ENCODE results near the gene BRF1.

BRF1 gene

DNA sequence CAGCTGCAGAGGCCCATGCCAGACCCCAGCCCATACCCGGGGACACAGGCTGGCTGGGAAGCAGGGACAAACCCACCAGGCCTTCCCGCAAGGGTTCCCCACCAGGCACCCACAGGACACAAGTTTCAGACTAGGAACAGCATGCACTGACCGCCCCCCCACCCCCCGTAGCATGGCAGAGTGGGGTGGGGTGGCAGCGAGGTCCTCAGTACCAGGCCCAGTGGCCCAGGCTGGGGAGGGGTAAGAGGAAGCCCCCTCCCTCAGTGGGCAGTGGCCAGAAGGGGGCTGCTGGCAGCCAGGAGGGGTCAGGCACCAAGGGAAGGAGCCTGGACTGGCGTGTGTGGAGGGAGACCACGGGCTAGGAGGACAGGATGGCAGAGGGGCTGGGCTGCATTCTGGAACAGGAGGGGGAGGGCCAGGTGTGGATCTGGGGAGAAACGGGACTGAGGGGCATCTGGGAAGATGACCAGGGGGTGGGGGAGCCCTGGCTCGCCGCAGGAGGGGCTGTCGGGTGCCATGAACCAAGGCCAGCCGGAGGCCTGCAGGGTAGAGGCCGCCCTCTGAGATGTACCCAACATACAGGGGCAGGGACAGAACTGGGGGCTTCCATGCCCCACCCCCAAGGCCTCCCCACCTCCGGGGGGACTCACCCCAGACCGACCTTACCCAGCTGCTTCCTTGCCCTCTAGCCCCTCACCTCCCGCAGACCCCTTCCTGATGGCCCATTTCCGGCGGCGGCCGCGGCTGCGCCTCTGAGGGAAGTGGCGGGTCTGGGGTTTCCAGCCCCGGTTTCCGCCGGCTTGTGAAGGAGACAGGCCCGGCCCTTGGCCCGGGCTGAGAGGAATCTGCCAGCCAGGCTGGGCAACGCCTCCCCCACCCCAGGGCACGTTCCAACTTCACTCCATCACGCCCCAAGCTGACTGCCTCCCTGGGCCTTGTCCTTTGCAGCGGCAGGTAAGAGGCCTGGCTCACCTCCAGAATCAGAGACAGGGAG is 126.6 kb downstream of the BRF1 start:
- DNase-seq (ENCODE audit: low spot score) = no peak

DNA sequence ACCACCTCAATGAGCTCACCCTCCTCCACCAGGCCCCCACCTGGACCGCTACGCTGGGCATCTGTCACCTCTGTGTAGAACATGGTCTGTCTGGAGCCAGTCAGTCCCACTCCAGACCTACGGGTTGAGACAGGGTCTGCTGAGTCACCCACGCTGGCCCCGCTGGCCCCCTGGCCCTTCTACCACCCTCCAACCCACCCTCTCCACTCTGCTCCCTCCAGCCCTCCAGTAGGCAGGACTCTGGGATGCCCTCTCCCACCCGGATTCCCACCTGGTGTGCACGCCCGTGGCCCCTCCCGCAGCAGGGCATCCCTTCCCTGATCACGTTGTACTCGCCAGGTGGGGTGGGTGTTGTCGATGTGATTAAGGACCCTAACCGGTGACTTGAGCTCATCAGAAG is 127.7 kb downstream of the BRF1 start:
- no peak for DNase-seq (ENCODE audit: low spot score)

DNA sequence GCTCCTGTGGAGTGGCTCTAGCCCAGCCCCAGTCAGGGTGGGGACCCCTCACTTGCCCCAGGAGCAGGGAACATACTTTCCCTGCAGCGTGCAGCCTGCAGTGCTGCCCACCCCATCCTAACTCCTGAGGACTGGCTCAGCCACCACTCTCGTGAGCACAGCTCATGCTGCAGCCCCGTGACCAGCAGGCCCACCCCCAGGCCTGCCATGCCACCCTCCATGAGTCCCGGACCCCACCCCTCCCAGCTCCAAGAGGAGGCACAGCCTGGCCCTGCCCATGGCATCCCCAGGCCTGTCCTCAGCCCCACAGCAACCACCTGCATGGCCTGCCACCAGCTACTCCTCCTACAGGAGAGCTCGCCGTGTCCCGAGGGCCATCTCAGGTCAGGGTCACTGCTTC is 128.3 kb downstream of the BRF1 start:
- DNase-seq (ENCODE audit: low spot score) = no peak

DNA sequence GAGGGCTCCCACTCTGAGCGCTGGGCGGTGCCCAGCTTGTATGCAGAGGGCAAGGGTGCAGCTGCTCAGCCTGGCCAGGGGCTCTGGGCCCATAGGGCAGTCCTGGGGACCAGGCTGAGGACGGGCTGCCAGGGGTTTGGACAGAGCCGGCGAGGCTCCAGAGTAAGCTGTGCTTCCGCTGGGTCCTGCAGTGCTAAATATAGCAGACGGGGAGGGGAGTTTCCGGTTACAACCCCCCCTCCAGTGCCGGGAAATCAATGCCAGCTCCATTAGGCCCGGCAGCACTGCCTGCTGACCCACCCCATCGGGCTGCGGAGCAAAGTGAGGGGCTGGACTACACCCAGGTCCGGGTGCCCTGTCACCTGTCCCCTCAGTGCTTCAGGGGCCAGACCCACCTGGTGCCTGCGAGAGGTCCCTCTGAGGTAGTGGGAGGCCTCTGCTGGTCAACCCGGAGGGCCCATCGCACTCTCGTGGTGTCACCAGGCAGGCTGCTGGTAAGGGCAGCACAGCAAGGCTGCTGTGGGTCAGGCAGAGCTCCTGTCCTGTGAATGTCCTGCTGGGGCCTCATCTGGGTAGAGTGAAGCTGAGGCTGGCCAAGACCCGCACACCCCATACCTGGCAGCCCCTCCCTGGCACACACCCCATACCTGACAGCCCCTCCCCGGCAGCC is 129.7 kb downstream of the BRF1 start:
- DNase-seq (ENCODE audit: low spot score) = no peak

DNA sequence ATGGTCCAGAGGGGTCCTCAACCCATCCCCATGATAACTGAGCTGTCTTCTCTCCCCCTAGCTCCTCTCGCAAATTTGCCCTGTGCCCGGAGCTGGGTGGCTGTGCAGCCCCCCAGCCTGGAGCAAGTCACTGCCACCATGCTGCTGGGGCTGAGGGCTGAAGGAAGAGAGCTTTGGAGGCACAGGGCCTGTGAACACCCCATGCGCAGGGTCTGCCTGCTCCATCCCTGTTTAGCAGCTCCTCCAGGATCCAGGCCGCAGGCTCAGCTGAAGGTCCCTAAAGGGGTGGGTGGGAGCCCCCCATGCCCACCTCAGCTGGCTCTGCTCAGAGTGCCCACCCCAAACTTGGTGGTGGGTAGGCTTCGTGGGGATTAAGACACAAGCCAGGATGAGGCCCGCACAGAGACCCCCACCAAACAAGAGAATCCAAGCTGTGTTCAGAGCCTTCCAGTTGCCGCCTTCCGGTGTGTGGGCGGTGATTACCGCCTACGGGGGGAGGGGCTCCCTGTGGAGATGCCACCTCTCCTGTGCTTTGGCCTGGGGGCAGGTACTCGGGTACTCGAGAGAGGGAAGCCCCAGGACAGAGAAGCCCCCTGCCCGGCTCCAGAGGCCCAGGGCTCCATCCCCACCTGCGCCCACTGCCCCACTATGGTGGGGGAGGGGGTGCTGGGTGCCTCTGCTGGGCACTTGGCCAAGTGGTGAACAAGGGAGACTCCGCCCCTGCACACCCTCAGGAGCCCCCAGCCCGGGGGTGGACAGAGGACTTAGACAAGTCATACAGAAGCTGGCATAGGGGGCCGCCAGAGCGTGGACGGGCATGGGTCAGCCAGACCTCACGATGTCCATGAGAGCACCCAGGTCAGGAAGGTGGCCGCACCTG is 130.8 kb downstream of the BRF1 start:
- no peak for DNase-seq (ENCODE audit: low spot score)

DNA sequence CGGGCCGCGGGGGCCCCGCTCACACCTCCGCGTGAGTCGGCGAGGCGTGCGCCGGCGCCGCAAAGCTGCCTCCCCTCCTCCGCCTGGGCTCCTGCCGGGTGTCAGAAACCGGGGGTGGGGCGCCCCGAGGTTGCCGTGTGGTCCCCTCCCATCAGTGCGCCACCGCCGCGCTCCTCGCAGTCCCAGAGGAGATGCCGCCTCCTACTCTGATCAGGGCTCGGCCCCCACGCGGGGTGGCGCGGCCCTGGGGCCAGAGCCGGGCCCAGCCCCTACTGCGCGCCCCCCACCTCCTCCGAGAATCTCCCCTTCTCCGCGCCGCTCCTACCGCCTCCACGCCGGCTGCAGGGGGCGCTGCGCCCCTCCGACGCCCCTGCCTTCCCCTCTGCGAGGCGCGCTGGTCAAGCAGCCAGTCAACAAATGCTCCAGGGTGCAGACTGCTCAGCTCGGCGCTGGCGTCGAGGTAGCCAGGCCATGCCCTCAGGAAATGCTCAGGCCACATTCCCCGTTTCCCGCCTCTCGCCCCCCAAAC is 131.8 kb downstream of the BRF1 start:
- peak; percentile 28 for DNase-seq (ENCODE audit: low spot score)

DNA sequence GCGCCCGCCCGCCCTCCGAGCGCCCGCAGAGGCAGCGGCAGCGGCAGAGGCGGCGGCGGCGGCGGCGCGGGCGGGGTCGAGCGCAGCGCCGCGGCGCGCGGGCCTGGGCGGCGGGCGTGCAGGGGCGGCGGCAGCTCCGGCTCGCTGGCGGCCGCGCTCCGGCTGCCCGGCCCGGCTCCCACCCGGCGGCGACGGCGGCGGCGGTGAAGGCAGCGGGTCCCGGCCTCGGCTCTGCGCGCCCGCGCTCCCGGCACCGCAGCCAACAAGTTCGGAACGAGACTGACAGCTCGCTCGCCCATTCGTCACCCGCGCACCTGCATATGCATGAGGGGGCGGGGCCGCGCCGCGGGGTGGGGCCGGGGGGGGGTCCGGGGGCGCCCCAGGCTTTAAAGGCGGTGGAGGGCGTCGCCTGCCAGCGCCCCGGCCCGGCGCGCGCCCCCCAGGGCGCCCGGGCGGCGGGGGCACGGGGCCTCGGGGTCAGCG is 132.3 kb downstream of the BRF1 start, which contains the start of gene JAG2:
TSS of gene JAG2 (minus strand) at position 281 of the 483 bp plus-strand sequence. CDS start 356 bp downstream, outside the sequence.
- DNase-seq (ENCODE audit: low spot score) = peak; percentile 26

DNA sequence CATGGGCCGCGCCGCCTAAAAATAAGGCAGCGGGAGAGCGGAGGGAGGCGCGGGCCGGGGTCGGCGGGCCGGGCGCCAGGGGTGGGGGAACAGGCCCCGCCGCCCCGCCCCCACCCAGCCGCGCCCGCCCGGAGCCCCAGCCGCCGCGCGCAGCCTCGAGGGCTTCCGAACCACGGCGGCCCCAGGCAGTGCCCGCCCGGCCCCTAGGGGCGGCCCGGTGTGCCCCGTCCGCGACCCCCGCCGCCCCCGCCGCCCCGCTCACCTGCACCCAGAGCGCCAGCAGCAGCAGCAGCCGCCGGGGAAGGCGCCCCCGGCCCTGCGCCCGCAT is 132.7 kb downstream of the BRF1 start:
- no peak for DNase-seq (ENCODE audit: low spot score)

DNA sequence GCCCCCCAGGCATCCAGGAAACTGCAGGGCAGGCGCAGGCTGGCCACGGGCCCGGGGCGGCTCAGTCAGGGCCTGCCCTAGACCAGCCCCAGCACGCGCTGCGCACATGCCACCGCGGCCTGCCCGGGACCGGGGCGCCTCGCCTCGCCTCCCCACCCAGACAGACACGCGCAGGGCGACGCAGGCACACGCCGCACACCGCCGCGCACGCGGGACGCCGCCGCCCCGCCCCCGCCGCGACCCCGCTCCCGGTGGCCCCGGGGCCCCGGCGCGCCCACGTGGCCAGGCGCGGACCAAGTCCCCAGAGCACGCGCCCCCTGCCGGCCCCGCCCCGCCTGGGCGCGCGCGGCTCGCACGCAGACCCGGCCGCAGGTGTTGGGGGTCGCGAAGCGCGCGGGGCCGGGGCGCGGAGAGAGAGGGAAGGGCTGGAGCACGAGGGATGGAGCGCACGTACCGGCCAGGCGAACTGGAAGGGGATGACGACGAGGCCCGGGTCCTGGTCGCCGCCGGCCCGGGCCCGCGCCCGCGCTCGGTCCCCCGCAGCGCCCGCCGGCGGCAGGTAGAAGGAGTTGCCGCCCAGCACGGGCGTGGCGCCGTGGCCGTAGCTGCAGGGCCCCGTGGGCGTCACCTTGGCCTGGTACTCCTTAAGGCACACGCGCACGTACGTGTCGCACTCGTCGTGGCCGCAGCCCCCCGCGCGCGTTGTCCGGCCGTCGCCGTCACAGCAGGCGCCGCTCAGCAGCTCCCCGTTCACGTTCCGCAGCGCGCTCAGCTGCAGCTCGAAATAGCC is 133.3 kb downstream of the BRF1 start:
- no peak for DNase-seq (ENCODE audit: low spot score)

DNA sequence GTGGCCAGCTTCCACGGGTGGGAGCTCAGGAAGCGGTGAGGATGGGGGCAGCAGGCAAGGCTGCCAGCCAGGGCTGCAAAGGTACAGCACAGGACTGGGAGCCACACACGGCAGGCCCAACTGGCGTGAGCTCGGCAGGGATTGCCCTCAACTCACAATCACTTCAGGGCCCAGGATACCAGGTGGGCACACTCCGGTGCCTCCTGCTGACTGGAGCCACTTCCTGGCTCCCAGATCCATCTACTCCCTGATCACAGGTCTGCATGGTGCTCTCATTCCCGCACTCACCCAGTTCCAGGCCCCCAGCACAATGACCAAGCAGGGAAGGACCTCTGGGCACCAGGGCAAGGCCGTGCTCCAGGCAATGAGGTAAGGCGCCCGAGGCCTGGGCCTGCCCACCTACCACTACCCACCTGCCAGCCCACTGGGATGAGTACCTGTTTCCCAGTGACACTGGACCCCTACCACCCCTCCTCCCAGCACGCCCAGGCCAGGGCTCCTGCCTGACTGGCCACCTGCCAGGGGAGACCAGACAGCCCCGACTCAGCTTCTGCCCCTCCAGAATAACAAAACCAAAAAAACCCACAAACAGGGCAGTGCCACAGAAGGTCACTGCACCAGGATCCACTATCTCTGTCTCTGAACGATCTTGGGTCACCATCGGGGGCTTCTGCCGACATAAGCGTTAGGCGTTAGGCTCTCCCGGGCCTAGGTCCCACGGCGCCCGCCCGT is 134.1 kb downstream of the BRF1 start:
- DNase-seq (ENCODE audit: low spot score) = no peak

DNA sequence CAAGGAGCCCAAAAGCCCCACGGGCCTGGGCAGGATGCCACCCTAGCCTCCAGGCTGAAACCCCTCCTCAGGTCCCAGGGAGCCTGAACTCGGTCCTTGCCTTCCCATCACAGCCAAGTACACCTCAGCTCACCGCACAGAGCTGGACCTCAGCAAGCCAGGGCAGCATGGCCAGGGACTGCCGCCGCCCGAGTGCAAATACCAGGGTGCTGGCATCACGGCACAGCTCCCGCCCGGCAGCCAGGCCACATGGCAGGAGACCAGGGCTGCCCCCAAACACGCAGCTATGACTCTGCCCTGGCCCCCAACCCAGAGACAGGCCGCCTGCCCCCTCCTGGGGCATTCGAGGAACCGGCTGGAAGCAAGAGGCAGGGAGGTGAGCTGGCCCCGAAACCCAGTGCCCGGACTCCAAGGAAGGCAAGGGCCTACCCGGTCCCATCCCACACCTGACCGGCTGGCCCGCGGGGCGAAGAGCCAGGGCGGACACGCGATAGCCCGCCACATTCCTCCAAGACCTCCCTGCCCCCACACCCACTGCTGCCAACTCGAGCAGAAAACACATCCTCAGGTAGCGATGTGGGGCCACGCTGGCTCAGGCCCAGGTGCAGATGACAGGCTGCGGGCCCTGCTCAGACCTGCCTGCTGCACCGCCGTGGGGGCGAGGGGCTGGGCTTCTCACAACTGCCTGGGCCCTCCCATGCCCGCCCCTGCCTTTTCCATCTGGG is 134.9 kb downstream of the BRF1 start:
- no peak for DNase-seq (ENCODE audit: low spot score)

DNA sequence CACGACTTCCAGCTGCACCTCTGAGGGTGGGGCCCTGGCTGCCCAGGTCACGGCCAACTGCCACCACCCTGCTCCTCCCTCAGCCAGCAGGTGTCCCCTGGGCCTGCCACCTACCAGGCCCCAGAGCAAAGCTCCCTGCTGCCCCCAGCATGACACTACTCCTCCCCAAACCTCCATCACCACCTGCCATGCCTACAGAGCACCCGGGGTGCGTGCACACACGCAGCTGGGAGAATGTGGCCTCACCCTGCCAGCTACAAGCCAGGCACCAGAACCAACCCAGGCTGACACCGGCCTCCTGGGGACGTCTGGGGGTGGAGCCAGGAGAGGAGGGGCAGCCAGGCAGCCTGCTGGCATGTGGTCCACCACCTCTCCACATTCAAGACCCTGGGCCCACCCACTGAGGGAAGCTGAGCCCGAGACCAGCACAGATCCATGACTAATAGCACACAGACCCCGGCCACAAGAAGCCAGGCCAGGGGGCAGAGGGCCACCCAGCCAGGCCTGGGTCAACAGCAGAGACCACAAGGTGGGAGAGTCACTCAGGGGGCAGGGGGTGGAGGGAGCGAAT is 135.6 kb downstream of the BRF1 start:
- DNase-seq (ENCODE audit: low spot score) = no peak

DNA sequence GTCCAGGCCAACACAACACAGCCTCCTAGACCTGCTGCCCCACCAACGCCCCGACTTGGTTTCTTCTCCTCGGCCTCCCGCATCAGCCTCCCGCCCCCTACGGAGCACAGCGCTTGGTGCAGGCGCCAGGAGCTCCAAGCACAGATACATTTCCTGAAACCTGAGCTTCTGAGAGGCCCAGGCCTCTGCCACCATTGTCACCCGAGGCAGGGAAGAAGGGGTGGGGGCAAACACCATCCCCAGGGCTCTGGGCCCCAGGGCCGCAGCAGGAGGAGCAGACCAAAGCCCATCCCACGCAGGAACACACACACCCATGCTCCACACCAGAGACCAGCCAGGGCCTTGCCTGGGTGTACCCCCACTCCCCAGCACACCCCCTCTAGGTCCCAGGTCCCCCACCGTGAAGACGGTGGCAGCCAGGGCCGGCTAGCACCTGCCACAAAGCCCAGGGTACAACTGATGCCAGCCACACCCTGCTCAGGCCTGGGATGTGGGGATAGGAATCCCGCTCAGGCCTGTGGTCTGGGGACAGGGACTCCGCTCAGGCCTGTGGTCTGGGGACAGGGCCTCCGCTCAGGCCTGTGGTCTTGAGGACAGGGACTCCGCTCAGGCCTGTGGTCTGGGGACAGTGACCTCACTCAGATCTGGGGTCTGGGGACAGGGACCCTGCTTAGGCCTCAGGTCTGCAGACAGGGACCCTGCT is 137.6 kb downstream of the BRF1 start:
- no peak for DNase-seq (ENCODE audit: low spot score)

DNA sequence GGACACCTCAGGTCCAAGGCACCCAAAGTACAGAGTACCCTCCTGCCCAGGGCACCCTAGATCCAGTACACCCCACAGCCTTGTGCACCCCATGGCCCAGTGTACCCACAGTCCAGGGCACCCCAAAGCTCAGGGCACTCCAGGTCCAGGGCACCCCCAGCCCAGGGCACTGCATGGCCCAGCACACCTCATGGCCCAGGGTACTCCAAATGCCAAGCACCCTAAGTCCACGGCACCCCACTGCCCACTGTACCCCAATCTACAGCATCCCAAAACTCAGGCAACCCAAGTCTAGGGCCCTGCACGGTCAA is 138.2 kb downstream of the BRF1 start:
- DNase-seq (ENCODE audit: low spot score) = no peak

DNA sequence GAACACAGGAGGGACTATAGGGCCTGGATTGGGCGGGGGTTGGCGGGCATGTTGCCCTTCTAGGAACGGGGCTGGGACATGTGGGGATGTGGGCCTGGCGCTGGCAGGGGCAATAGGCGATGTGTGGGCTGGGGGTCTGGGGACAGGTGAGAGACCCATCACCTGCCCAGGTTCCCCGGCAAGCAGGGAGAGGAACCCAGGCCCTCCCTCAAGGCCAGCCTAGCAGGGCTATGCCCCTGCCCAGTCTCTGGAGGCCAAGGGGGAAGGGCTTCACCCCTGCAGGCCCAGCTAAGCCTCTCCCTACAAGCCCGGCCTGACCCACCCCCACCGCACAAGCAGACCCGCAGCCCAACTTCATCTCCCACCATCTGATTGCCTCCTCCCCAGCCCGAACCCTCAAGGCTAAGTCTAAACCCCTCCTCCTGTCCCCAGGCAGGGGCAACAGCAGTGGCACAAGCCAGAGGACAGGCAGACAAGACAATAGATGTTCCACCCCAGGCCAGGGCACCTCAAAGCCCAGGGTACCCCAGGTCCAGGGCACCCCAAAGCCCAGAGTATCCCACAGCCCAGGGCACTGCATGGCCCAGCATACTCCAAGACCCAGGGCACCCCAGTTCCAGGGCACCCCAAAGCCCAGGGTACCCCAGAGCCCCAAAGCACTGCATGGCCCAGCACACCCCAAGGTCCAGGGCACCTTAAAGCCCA is 138.7 kb downstream of the BRF1 start:
- no peak for DNase-seq (ENCODE audit: low spot score)

DNA sequence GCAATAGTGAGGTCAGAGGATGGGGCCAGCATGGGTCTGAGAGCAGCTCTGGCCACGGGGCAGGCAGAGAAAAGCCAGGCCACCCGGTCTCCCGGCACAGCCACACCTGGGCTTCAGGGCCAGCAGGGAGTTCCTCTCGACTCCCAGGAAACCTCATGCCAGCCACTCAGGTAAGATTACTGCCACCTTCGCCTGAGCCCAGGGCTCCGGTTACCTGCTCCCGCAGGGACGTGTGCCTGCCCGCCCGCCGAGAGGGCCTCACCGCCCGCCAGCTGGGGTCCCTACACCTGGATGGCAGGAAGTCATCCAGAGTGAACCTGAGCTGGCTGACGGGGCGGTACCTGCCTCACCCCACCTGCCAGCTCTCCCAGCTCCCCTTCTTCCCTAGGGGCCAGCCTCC is 139.5 kb downstream of the BRF1 start:
- DNase-seq (ENCODE audit: low spot score) = no peak

DNA sequence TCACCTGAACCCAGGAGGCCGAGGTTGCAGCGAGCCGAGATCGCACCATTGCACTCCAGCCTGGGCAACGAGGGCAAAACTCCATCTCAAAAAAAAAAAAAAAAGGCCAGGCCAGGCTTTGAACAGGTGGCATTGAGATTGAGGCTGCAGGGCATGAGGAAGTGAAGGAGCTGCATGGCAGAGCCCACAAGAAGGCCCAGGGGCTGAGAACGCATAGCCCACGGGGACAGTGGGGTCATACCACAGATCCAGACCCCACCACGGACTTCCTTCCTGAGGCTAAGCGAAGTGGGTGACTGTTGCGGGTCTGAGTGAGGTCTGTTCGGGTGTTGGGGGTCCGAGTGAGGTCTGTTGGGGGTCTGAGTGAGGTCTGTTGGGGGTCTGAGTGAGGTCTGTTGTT is 140.0 kb downstream of the BRF1 start:
- DNase-seq (ENCODE audit: low spot score) = no peak

DNA sequence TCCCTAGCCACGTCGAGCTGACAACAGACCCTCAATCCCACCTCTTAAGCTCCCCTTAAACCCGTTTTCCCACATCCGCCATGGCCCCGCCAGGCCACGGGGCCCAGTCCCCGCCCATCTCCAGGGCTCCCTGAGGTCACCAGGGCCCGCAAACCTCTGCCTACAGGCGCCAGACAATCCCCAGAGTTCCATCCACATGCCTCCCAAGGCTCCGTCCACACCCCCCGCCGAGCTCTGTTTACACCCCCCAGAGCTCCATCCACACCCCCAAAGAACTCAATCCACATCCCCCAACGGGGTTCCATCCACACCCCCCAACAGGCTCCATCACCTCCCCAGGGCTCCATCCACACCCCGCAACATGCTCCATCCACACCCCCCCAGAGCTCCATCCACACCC is 141.5 kb downstream of the BRF1 start:
- DNase-seq (ENCODE audit: low spot score) = no peak

All from putamen (tissue), 1 donor.